SK-MEL-5 (cell line): ENCODE results near the gene TRIM28. TPM values are rescaled to one million over a fixed set of nuclear protein-coding genes. Genes with fewer than 3 reads are reported as not detected.
"Not testable (repeated sequence)": the region's sequence is repeated elsewhere in the genome, so short reads cannot be mapped to it uniquely, and the experiment has no call there.

ENCODE experiments used
- DNase-seq: peaks from one replicate; pipeline ENCODE4 v3.0.0-alpha.2; 2016; ENCODE audit warnings: low read depth, low spot score
- in situ Hi-C: cut with HindIII; loops from 2 replicates; pipeline ENCODE4 v1.10.0; 2016; ENCODE audit warnings: low sequenced_read_pairs, high pct_unique_total_duplicates, low pct_unique_long_range_greater_than_20kb
- polyA plus RNA-seq, 2 experiments: library from polyadenylated mRNA; depleted of rRNA; stranded (reverse); fragments of >200 nt; gene quantifications; 2 replicates each; pipeline ENCODE4 v1.2.3, GENCODE V29; 2015
- total RNA-seq: library from RNA; depleted of rRNA; stranded (reverse); fragments of >200 nt; shearing (Covaris generic); gene quantifications from 2 replicates; pipeline ENCODE4 v1.2.3, GENCODE V29; 2014; rRNA removed

Gene TRIM28
- total RNA-seq = 346 and 425 TPM in 2 replicates
- 376 and 392 TPM in 2 replicates for polyA plus RNA-seq (2015; cell fraction: cytosol; rRNA removed)
- polyA plus RNA-seq (2015; cell fraction: nucleus; rRNA removed) = 707 and 730 TPM in 2 replicates

DNA sequence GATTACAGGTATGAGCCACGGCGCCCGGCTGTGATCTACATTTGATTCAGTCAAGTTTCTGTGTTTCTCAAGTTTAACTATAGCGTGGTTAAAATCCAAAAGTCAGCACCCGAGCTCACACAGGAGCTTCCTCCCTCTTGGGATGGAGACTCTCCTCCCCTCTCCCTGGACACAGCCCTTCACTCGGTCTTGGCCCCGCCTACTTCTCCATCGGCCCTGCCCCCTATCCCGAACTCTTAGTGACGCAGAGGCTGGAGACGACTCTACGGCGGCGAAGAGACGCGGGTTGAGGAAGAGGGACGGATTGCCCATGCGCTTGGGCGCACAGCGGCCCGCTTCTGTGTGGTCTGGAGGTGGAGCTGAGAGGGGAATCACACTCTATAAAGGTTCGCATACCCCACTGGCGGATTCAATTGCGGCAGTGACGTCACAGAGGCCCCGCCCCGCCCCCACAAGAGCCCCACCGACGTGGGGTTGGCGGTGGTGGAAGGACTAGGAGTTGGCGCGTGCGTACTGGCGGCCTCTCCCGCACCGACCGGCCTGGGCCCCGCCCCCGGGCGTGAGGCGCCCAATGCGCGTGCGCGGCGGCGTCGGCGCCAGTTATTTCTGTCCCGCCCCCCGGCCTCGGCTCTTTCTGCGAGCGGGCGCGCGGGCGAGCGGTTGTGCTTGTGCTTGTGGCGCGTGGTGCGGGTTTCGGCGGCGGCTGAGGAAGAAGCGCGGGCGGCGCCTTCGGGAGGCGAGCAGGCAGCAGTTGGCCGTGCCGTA, at the start of gene TRIM28:
TSS of gene TRIM28 (plus strand) at position 239 of the 765 bp plus-strand sequence. CDS start 694 bp downstream, outside the sequence.
- in situ Hi-C loops = no loop called here
- DNase-seq = peak; percentile 98

GRCh38 chr19:58497634-58498170, 46.2 kb upstream of the TRIM28 start:
- in situ Hi-C loops = no loop called here
- no peak for DNase-seq

- DNase-seq = no peak
- in situ Hi-C loops = no loop called here
Observed at GRCh38 chr19:58498316-58499020, 45.4 kb upstream of the TRIM28 start.

- in situ Hi-C loops = no loop called here
Observed at GRCh38 chr19:58499021-58499927, 44.6 kb upstream of the TRIM28 start.

DNA sequence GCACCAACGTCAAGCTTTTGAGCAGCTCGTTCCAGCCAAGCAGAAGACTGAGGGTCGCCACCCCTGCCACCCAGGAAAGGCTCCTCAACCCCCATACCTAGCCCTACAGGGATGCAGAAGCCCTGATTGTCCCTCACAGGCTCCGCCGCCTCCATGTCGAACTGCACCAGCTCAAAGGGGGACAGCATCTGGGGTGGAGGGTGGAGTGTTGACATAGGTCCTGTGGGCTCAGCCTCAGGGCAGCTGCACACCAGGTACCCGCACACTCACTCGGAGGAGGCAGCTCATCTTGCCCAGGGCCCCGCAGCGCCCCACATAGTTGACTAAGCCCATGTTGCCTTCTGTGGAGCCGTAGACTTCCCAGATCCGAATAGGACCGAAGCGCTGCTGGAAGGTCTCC, 43.6 kb upstream of the TRIM28 start:
- in situ Hi-C loops = no loop called here
- DNase-seq = no peak

More at GRCh38 chr19:58499021-58499927, 44.6 kb upstream of the TRIM28 start:
- peak; percentile 84 for DNase-seq

GRCh38 chr19:58507602-58508223, 36.2 kb upstream of the TRIM28 start:
- in situ Hi-C loops, DNase-seq: not testable (repeated sequence)

- in situ Hi-C loops = no loop called here
- no peak for DNase-seq
Observed at GRCh38 chr19:58509731-58510083, 34.2 kb upstream of the TRIM28 start.

- in situ Hi-C loops = no loop called here
- no peak for DNase-seq
Observed at GRCh38 chr19:58510084-58510862, 33.6 kb upstream of the TRIM28 start.

- no peak for DNase-seq
- in situ Hi-C loops = no loop called here
Observed at GRCh38 chr19:58511353-58512208, 32.3 kb upstream of the TRIM28 start, which contains the start of gene SLC27A5. Gene SLC27A5, minus strand, starts transcription at chr19:58511992. Its CDS starts 37 bp downstream, at chr19:58511955.

- in situ Hi-C loops = no loop called here
- no peak for DNase-seq
Observed at GRCh38 chr19:58513213-58513693, 30.6 kb upstream of the TRIM28 start.

- peak; percentile 76 for DNase-seq
- in situ Hi-C loops = no loop called here
Observed at GRCh38 chr19:58513694-58514563, 29.9 kb upstream of the TRIM28 start.

DNA sequence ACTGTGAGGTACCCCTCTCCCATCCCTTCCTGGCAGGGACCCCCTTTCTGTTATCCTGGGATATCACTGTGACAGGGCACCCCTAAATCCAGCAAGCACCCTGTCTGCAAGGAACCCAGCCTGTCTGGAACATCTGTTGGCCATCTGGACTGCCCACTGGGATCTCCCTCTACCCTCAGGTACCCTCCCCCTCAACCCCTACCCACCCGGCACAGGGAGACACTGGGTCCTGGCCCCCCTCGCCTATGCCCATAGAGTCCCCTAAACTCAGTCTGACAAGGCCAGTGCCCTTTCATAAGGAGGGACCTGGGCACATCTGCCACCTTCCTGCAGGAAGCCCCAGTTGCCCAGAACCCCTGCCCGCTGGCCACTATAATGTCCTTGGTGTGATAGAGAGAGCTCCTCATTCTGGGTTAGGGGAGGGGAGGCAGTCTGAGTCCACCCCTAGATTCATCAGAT, 29.3 kb upstream of the TRIM28 start:
- in situ Hi-C loops = no loop called here

DNA sequence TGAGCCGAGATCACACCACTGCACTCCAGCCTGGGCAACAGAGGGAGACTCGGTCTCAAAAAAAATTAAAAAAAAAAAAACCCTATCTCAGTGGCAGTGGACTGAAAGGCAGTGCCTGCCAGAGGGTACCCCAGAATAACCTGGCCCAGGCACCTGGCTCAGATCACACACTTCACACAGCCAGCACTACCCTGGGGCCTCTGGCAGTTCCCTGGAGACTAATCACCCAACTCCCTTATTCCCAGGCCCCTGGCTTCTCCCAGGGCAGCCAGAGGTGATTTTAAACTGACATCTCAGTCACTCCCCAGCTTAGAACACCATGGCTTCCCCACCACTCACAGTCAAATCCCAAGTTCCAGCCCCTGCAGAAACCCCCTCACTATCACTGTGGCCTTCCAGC, 28.6 kb upstream of the TRIM28 start:
- in situ Hi-C loops = no loop called here
- DNase-seq = no peak

More for the DNA sequence above, 29.3 kb upstream of the TRIM28 start:
- no peak for DNase-seq

DNA sequence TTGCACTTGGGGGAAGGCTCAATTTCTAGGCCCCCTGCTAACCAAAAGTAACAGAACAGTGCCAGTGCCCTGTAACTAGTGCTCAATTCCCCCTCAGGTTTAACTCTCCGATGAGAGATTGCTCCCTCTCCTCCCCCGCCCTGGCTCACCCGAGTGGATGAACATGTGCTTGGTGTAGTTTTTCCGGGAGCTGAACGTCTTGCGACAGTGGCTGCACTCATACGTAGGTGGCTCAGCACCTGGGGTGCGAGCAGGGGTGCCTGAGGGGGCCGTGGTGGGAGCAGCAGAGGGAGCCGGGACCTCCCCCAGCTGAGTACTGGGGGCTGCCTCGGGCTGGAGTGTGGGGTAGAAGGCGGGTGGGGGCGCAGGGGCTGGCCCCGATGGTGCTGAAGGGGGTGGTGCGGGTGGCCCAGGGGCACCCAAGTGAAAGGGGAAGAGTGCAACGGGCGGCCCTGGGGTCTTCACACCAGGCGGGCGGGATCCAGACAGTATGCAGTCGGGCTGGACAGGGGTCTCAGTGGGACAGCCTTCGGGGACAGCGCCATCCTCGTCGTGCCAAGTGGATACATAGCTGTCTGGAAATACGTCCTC, 27.5 kb upstream of the TRIM28 start:
- in situ Hi-C loops = no loop called here
- no peak for DNase-seq
